Nucleus accumbens (tissue), 56 donors: ENCODE measurements around the gene UBALD2.
"Not testable (repeated sequence)": the region's sequence is repeated elsewhere in the genome, so short reads cannot be mapped to it uniquely, and the experiment has no call there.

Source experiments
- DNase-seq, 56 donors: peaks; one replicate each; lab custom pipeline; 2025; lab: John Stamatoyannopoulos, UW

The UBALD2 gene

DNA sequence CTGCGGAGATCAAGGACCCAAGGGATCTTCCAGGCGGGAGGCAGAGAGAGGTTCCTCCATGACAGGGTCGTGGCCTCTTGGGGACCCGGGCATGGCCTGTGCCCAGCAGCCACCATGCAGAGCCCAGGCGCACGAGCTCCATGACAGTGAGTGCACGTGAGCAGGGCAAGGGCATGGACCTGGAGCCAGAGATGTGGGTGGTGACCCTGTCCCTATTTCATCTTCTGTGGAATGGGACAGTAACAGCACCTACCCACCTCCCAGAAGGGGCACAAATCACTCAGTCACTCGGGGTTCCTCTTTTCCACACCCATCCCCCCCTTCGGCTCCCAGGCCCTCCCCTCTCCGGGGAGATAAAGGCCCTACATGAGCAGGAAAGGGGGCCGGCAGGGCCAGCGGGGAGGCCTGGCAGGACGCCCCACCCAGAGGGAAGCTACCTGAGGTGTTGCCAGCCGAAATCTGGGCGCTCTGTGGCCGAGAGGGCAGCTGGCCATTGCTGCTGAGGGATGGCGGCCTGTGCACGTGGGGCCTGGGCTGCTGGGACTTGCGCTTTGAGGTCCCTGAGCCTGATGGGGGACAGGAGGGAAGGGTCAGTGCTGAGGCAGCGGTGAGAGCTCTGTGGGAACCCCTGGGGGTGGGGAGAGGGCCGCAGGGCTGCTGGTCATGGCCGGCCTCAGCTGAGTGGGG is 10.4 kb downstream of the UBALD2 start:
- no peak for DNase-seq

DNA sequence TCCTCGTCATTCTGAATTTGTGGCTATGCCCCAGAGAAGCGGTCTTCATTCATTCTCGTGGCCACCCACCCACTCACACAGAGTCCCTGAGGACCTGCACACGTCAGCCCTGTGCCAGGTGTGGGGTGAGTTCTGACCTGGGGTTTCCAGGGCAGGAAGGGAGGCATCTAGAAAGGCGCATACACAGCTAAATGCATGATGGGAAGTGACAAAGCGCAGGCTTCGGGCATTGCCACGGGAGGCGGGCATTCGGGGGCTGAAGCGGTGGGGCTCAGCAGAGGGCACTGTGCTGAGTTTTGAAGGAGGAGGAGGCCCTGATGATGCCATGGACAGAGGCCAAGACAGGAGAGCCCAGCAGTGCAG is 10.9 kb downstream of the UBALD2 start:
- DNase-seq = no peak

DNA sequence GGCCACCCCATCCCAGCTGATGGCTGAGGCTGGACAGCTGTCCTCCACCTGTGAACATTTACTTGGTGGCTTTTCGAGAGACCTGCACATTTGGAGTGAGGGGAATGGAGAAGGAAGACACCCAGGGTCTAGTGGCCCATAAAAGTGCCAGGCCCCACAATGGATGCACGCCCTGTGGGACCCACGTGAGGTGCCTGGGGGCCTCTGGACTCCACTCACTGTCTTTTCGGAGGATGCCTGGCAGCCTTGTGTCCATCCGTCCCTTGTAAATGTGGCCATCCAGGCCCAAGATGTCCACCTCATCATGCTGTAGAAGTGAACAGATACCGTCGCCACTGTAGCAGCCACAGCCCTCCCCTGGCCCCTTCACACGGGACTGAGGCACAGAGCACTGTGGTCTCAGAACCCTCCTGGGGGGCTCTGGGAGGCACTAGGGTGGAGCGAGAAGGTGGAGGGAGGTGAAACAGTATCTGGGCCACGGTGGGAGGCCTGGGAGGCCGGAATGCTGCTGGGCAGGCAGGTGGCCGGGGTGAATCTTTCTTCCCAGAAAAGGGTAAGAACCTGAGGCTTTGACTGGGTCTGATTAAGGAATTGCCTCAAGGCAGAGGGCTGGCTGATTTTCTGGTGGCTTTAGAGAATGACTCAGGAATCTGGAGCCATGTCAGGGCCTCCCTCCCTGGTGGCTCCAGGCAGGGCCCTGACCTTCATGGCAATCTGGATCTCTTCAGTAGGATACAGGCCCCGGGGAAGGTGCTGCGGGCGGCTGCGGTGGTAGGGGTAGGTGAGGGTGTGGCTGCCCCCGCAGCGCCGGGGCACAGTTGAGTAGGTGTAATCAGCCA is 11.5 kb downstream of the UBALD2 start:
- DNase-seq = no peak

DNA sequence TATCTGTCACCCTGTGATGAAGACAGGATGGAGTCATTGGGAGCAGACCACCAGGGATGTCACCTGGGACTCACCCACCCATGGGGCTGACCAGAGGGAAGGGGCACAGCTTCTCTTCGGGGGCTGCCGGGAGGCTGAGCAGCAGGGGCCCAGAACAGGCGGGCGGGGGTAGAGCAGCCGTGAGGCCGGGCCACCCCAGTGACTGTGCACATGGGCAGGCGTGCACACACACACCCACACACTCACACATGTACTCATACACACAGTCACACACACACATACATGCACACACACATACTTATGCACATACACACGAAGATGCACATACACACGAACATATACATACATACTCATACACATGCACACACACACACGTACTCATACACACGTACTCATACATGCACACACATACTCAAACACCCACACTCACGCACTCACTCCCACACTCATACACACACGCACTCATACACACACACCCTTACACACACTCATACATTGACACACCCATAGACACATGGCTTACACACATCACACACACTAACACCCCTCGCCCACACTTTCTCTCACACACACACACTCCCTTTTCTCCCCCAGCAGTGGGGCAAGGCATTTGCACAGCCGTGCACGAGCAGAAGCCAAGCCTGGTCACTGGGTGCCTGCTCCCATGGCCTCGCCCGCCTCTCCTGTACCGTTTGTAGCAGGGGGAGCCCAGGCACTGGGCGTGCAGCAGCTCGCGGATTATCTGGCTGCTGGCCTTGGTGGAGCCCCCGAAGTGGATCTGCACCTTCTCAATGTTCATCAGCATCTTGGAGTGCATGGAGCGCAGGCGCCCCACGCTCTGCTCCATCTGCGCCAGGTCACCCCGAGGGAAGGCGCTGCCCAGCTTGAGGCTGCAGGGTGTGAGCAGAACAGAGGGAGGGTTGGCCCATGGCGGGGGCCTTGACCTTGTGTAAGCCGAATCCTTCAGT is 12.4 kb downstream of the UBALD2 start:
- DNase-seq = no peak

DNA sequence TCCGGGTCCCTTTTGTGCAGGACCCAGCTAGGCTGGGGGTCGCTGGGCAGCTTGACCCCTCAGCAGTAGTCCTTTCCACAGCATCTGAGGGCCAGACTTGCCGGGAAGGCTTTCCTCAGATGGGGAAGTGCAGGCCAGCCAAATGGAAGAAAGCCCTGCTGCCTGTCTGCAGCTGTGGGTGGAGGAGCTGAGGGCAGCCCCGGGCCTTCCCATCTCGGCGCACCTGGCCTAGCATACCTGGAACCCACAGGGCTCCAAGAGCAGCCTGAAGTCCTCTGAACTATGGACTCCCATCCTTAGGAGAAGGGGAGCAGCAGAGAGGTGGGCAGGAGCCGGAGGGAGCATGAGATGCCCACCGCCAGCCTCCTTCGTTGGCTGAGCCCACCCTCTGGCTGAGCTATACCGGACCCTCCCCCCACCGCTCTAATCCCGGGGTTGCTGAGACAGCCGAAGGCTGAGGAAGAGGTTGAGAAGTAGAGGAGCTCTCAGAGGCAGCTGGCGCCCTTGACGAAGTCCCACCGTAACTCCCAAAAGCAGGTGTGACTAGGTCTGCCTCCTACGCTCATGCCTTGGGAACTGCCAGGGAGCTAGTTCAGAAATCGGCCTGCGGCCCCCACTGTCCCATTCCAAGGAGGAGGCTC is 13.2 kb downstream of the UBALD2 start:
- DNase-seq = no peak

DNA sequence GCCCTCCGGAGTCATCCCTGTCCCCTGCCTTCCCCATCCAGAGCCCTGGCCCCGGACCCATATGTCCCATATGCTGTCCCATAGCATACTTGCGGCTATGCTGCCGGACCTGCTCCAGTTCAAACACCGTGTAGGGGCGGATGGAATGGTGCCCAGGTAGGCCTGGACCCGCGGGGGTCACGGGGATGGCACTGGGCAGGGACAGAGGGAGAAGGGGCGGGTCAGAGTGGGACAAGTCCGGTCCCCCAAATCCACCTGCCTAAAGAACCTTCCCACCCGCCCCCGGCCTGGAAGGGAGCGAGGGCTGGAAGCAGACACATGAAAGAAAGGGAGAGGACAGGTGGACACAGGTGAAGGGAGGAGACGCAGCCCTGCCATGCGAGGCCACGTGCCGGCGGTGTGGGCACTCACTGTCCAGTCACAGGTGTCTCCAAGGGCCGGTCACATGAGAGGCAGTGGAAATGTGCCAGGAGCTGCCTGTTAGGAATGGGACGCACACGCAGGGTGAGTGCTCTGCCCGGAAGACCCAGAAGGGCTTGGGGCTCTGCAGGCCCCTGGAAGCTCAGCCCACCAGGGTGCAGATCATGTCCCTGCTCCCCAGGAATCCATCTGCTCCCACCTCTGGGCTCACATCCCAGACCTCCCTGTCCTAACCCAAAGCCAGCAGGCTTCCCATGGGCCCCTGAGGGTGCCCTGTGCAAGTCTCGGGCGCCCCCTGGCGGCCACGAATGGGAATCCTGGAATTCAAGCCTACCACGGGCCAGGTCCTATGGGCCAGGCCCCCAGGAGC is 14.0 kb downstream of the UBALD2 start:
- peak in 53 of 56 donors; percentile 9 to 96 (median 70) for DNase-seq

DNA sequence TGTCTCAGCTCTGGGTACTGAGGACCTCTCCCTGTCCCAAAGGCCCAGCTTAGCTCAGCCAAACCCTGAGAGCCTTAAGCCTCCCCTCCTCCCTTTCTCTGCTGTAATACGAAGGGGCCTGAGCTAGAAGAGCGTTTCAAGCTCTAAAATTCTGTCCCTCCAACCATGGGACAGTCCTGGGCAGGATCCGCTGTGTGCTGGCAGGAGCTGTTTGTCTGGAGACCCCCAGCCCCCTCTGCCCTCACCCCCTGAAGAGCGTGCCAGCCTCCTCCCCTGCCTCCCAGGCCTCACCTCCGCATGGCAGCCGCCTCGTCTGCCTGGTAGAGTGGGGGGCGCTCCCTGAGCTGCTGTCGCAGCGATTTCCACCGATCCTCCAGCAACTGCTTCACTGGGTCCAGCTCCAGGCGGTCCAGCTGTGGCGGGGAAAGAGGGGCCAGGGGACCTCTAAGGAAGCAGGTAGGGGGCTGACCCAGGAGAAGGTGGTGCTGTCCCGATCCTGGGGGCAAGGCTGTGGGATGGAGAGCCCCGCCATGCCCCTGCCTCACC is 14.7 kb downstream of the UBALD2 start:
- no peak for DNase-seq

DNA sequence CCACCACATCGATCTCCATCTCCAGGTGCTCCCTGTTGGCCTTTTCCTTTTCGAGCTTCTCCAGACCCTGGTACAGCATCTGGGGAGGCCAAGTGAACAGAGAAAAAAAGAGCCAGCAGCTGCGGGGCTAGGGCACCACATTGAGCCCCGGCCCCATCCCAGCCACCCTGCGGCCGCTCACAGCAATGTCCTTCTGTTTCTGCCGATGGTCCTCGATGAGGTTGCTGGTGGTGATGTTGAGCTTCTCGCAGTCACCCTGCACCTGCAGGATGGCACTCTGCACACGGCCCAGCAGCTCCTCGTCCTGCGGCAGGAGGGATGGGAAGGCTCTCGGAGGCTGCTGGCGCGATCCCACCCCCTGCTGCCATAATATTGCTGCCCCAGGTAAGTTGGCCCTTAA is 15.5 kb downstream of the UBALD2 start:
- no peak for DNase-seq

DNA sequence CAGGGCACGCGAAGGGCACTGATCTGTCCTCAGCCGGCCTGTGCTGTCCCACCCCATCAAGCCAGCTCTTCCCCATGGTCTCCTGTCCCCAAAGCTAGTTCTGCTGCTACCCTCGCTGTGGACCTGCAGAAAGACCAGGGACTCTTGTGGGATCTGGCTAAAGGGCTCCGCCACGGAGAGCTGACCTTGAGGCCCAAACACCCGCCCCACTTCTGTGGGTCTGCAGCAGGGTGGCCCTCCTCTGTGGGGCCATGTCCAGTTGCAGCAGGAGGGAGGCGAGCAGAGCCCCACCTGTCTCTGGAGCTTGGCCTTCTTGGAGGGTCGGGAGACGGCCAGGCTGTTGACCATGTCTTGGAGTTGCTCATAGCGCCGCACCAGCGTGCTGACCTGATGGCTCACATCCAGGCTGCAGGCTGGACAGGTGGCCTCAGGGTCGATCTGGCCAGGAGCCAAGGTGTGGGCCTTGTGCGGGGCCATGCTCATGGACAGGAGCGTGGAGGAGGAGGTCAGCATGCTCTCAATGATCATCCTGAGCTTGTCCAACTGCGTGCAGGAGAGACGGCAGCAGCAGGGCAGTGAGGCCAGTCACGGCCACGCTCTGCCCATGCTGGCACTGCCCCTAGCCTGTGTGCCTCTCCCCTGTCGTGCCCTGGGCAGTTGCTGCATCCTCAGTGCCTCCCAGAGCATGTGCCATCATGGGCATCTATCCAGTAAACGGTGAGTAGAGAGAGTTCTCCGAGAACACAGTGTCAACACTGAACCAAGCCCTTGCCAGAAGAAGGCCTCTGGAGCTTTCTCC is 16.6 kb downstream of the UBALD2 start:
- DNase-seq = no peak

DNA sequence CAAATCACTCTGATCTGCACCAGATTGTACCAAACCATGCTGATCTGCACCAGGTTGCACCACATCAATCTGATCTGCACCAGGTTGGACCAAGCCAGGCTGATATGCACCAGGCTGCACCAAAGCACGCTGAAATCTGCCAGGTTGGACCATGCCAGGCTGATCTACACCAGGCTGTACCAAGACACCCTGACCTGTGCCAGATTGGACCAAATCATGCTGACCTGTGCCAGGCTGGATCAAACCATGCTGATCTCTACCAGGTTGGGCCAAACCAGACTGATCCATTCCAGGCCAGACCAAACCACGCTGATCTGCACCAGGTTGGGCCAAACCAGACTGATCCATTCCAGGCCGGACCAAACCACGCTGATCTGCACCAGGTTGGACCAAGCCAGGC is 27.4 kb downstream of the UBALD2 start:
- DNase-seq = no peak

DNA sequence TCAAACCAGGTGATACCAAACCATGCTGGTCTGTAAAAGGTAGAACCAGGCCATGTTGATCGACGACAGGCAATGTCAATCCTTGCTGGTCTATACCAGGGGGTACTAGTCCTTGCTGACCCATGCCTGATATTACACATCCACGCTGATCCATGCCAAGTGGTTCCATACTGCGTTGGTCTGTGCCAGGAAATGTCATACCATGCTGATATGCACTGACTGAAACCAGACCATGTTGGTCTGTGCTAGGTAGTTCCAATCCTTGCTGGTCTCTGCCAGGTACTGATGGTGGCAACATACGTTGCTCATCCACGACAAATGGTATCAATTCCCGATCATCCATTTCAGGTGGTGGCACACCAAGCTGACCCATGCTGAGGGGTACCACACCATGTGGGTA is 28.0 kb downstream of the UBALD2 start:
- no peak for DNase-seq

DNA sequence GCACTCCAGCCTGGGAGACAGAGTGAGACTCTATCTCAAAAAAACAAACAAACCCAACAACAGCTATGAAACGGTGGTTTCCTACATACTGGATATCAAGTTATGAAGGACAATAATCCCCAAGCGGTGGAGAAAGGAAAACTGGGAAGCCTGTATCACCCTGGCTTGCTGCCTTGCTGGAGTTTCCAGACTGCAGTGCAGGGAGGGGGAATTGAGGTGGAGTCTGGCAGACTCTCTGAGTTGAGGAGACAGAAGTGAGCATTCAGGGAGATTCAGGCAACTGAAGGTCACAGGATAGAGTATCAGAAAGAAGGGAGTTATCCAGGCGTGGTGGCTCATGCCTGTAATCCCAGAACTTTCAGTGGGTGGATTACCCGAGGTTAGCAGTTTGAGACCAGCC is 31.0 kb downstream of the UBALD2 start:
- no peak for DNase-seq

DNA sequence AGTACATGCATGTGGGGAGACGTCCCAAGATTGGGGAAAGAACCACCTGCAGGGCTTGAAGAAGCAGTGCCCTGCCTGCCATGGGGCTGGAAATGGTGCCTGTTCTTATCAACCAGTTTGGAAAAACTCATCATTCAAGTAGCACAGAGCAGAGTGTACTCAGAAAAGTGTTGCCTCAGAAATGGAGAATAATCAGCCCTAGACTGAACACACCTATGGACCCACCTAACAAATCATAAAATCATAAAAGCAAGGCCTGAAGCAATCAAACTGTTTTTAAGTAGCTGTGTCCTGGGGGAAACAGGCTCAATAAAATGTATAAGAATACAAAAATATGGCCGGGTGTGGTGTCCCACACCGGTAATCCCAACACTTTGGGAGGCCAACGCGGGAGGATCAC is 31.7 kb downstream of the UBALD2 start:
- DNase-seq = no peak

DNA sequence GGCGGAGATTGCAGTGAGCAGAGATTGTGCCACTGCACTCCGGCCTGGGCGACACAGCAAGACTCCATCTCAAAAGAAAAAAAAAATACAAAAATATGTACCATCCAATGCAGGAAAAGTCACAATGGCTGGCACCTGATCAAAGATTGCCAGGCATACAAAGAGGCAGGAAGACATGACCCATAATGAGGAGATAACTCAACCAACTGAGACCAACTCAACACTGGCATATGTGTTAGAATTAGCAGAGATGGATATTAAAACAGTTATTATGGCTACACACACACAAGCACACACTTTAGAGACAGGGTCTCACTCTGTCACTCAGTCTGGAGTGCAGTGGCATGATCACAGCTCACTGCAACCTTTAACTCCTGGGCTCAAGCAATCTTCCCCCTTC is 32.3 kb downstream of the UBALD2 start:
- no peak for DNase-seq

DNA sequence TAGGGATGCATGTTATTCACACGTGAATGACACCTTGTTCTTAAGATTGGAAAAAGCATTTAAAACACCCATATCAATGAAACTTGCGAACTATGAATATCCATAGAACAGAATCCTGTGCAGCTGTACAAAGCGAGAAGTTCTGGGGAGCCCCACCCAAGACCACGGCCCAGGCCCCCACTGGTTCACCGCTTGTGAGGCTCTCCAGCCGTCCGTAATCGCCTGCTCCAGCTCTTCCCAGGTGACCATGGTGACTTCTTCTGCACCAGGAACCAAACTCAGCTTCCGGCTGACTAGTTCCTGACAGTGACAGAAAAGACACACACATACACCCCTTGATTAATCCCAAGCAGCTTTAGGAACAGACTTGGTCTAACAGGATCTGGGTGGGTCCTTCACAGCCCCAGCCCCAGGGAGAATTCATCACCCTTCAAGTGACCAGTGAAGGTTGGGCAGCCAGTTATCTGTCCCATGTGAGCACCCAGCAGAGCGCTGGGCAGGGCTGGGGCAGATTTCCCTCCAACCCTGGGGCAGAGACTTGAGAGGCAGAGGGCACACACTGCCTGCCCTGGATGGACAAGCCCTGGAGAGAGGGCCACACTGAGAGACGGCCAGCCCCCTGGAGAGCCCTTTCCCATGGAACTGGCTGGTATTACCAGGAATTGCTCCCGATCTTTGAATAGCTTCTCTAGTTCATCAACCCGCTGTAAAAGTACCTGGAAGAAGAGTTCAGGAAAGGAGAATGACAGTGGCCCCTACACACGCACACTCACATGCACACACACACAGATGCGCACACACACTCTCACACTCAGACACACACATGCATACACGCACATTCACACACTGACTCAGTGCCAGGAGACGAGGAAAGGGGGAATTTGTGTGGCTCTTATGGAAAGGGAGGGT is 39.3 kb downstream of the UBALD2 start:
- no peak for DNase-seq

DNA sequence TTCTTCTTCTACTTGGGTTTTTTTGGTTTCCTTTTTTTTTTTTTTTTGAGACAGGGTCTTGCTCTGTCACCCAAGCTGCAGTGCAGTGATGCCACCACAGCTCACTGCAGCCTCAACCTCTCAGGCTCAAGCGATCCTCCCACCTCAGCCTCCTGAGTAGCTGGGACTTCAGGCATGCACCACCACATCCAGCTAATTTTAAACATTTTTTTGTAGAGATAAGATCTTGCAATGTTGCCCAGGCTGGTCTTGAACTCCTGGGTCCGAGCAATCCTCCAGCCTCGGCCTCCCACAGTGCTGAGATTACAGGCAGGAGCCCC is 39.9 kb downstream of the UBALD2 start:
- not testable (repeated sequence) for DNase-seq

DNA sequence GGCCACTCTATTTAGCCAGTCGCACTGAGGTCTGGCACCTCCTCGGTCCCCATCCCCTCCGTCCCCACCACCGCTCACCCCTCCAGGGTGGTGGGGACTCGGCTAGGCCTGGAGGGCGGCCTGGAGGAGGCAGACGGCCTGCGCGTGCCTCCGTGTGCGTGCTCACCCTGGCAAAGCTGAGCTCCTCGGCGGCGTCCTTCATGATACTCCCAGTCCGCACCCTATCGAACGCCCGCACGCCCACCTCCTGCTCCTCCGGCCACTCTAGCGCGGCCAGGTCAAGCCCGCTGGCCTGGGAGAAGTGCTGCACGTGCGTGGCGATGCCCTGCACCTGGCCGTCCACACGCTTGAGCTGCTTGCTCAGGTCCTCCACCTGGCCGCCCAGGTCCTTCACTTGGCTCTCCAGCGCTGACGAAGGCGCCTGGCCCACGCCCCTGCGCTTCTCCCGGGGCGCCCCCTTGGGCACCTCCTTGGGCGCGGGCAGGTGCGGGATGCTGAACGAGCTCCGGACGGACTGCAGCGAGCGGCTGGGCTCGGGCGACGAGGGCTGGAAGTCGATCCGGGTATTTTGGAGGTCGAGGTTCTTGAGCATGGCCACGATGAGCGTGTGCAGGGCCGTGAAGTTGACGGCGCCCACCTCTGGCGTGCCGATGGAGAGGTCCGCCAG is 42.3 kb downstream of the UBALD2 start:
- DNase-seq = no peak
